ENCODE data around the gene TMEM171.

Gene TMEM171

DNA sequence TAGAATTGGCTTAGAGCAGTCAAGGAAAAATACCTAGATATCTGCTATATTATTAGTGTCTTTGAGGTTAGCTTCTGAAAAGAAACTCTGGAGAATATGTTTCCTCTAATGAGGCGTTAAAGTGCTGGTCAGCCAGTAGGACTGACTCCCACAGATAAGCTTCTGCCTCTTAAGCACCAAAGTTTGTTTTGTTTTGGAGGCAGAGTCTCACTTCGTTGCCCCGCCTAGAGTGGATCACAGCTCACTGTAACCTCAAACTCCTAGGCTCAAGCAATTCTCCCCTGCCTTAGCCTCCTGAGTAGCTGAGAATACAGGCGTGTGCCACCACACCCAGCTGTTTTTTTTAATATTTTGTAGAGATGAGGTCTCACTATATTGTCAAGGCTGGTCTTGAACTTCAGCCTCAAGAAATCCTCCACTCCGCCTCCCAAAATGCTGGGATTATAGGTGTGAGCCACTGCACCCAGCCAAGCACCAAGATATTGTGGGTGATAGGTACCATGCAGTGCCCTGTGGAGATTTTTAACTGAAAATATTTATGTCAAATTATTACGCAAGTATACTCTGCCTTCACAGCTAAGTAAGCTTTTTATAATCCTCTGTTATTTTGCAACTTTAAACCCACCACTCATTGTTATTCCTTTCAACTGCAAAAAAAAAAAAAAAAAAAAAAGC lies 24.7 kb upstream of the TMEM171 start:
- no peaks in the 10 kb centered on the region for H3K27me3 ChIP-seq (replicated peaks; ENCODE audit: control insufficient read depth, insufficient read depth, low read length)
- no peak for DNase-seq (ENCODE audit: extremely low read depth, insufficient read length)
- no peak overlapping the region for H3K4me3 ChIP-seq (replicated peaks; ENCODE audit: low read depth, low read length)
- no peaks in the 10 kb centered on the region for H3K36me3 ChIP-seq (ENCODE audit: control insufficient read depth, insufficient read depth, low read length)
- TF ChIP-seq, protein P1, sequence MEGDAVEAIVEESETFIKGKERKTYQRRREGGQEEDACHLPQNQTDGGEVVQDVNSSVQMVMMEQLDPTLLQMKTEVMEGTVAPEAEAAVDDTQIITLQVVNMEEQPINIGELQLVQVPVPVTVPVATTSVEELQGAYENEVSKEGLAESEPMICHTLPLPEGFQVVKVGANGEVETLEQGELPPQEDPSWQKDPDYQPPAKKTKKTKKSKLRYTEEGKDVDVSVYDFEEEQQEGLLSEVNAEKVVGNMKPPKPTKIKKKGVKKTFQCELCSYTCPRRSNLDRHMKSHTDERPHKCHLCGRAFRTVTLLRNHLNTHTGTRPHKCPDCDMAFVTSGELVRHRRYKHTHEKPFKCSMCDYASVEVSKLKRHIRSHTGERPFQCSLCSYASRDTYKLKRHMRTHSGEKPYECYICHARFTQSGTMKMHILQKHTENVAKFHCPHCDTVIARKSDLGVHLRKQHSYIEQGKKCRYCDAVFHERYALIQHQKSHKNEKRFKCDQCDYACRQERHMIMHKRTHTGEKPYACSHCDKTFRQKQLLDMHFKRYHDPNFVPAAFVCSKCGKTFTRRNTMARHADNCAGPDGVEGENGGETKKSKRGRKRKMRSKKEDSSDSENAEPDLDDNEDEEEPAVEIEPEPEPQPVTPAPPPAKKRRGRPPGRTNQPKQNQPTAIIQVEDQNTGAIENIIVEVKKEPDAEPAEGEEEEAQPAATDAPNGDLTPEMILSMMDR (IDR thresholded peaks at IDR 0.05; ENCODE audit: insufficient read depth, low read length, poor library complexity, severe bottlenecking), result no peak

DNA sequence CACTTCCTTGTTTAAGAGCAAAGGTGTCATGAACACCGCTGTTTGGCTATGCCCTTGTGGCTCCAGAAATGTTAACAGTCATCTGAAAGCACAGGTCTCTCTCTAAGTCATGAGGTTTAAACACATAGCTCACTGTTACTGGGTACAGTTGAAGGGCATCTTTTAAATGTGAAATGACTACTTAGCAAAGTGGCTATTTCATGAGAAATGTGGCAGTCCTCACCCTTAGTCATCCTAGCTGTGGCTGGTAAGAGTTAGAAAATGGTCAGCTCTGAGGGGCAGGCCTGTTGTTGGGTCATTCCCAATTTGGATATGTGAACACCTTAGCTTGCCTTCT lies 24.2 kb upstream of the TMEM171 start:
- H3K4me3 ChIP-seq (replicated peaks; ENCODE audit: low read depth, low read length), result no peak overlapping the region
- no peak for DNase-seq (ENCODE audit: extremely low read depth, insufficient read length)
- H3K36me3 ChIP-seq (ENCODE audit: control insufficient read depth, insufficient read depth, low read length), result no peaks in the 10 kb centered on the region
- H3K27me3 ChIP-seq (replicated peaks; ENCODE audit: control insufficient read depth, insufficient read depth, low read length), result no peaks in the 10 kb centered on the region
- TF ChIP-seq, protein P1 (IDR thresholded peaks at IDR 0.05; ENCODE audit: insufficient read depth, low read length, poor library complexity, severe bottlenecking), result no peak

DNA sequence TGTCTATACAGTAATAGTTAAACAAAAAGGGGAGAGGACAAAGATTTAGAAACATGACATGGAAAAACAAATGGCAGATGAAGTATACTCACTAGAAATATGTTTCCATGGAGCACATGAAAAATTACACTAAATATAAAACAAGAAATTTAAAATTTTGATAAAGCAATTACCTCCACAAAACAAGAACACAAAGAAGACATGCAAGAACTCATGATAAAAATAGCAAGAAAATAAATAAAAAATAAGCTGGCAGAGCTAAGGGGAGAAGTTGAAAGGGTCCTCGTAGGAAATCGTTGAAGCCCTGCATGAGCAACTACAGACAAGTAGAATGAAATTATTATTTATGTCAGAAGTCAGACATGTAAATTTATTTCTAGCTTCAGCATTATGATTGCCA lies 22.6 kb upstream of the TMEM171 start:
- Histone ChIP-seq H3K4me3 (replicated peaks; ENCODE audit: low read depth, low read length) (no peak overlapping the region), H3K36me3 (ENCODE audit: control insufficient read depth, insufficient read depth, low read length) (no peaks in the 10 kb centered on the region), H3K27me3 (replicated peaks; ENCODE audit: control insufficient read depth, insufficient read depth, low read length) (no peaks in the 10 kb centered on the region)
- no peak for DNase-seq (ENCODE audit: extremely low read depth, insufficient read length)
- TF ChIP-seq, protein P1 (IDR thresholded peaks at IDR 0.05; ENCODE audit: insufficient read depth, low read length, poor library complexity, severe bottlenecking), result no peak

DNA sequence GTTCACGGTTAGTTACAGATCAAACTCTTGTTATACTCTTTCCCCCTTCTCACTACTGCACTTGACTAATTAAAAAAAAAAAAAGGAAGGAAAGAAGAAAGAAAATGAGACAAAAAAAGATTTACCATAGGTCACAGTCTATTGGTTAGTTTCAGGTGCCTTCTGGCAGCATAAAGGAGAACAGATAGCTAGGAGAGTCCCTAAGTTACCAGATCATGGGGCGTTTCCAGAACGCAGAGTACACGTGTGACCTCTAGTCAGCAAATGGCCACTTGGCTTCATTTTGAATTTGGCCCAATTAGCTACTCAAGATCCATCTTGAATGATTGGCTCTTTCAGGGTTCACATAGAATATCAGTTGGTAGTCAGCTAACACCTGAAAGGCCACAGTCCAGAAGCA lies 20.3 kb upstream of the TMEM171 start:
- TF ChIP-seq, protein P1 (IDR thresholded peaks at IDR 0.05; ENCODE audit: insufficient read depth, low read length, poor library complexity, severe bottlenecking), result no peak
- Histone ChIP-seq H3K36me3 (ENCODE audit: control insufficient read depth, insufficient read depth, low read length) (no peaks in the 10 kb centered on the region), H3K27me3 (replicated peaks; ENCODE audit: control insufficient read depth, insufficient read depth, low read length) (no peaks in the 10 kb centered on the region), H3K4me3 (replicated peaks; ENCODE audit: low read depth, low read length) (no peak overlapping the region)
- no peak for DNase-seq (ENCODE audit: extremely low read depth, insufficient read length)

DNA sequence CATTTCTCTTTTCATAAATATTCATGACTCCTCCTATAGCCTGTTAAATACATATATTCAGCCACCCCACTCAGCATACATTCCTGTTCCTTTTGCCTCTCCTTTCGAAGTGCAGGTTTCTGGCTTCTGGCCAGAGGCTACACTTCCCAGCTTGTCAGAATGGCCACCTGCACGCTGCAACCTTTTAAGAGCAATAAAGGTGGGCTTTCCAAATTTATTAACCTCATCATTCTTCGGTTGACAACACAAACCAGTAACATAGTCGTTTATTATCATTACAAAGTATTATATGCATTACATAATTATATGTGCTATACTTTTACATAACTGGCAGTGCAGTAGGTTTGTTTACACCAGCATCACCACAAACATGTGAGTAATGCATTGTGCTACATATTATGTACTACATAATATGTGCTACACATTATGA lies 16.5 kb upstream of the TMEM171 start:
- no peak for DNase-seq (ENCODE audit: extremely low read depth, insufficient read length)
- H3K27me3 ChIP-seq (replicated peaks; ENCODE audit: control insufficient read depth, insufficient read depth, low read length), result no peaks in the 10 kb centered on the region

More for the DNA sequence above, 16.5 kb upstream of the TMEM171 start:
- no peak overlapping the region for H3K4me3 ChIP-seq (replicated peaks; ENCODE audit: low read depth, low read length)
- H3K36me3 ChIP-seq (ENCODE audit: control insufficient read depth, insufficient read depth, low read length), result no peaks in the 10 kb centered on the region
- TF ChIP-seq, protein P1 (IDR thresholded peaks at IDR 0.05; ENCODE audit: insufficient read depth, low read length, poor library complexity, severe bottlenecking), result no peak
